GM13976 (cell line): ENCODE data around the gene FAM117A.

Experiments
- DNase-seq: peaks from one replicate; pipeline ENCODE4 v3.0.0; 2012; ENCODE audit warnings: low spot score
- CTCF ChIP-seq: IDR thresholded peaks from 2 replicates; pipeline ENCODE4 v1.5.1; 2012; ENCODE audit warnings: borderline replicate concordance, mild to moderate bottlenecking; ENCODE audit not compliant: insufficient read depth; ENCODE audit errors: extremely low read depth, missing control alignments, control extremely low read depth
- in situ Hi-C: fragments of 300-500 bp; cut with MboI; formaldehyde crosslinking; loops from one replicate; pipeline ENCODE4 v1.12.0; 2022; ENCODE audit warnings: low sequenced_read_pairs, mixed read lengths, inconsistent platforms; ENCODE audit not compliant: unreplicated experiment

FAM117A gene

DNA sequence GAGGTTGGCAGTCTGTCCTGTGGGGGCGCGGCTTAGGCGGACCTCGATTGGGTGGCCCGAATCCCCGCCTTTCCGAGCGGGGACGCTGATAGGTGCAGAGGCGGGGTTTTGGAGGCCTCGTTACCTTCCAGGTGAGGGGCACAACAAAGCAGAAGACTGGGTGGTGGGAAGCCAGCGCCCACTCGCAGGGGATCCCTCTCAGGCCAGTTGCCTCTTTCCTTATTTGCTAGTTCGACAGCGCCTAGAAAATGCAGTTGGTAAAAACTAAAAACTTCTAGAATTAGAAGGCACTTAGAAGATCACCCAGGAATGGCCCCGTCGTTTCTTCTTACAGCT lies 25.3 kb upstream of the FAM117A start:
- no peak for DNase-seq
- in situ Hi-C loops = loop anchor here (10.0 kb wide), 1 partner anchor 84 kb away; the partner anchor contains the start of gene SLC35B1
- no peak for TF ChIP-seq CTCF

DNA sequence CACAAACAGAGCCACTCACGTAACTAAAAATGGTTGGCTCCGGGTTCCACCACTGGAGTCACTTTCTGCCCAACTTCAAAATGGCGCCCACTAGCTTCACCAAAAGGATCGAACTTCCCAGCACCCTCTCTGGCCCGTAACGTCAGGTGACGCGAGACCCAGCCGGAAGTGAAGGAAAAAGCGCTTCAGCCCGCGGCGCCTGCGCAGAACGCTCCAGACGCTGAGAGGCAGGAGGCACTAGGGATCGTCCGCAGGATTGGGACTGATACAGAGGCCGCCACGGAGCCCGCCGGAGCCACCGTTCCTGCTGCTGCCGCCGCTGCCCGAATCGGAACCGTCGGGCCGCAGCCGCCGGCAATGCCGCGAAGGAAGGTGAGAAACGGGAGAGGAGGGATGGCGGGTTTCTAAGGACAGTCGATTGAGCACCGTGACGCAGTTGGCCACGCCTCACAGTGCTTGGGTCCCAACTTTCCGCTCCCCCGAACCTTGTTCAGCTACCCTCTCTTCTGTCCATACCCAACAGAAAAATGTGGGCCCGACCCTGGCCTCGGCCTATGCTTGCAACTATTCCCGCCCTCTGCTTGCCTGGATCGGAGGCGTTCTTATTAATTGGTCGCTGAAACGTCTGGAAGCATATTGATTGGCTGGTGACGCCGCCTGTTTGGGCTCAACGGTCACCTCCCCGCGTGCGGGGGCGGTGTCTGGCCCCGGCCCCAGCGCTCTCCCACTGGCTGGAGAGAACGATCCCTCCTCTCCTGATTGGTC lies 24.7 kb upstream of the FAM117A start, which contains the start of gene KAT7:
Gene KAT7, plus strand, starts transcription at position 204 of the 765 bp plus-strand sequence. Its CDS starts 154 bp downstream, at position 358.
- peak; percentile 97 for DNase-seq
- in situ Hi-C loops = loop anchor here (10.0 kb wide), 1 partner anchor 84 kb away; the partner anchor contains the start of gene SLC35B1
- TF ChIP-seq CTCF = peak; percentile 16

DNA sequence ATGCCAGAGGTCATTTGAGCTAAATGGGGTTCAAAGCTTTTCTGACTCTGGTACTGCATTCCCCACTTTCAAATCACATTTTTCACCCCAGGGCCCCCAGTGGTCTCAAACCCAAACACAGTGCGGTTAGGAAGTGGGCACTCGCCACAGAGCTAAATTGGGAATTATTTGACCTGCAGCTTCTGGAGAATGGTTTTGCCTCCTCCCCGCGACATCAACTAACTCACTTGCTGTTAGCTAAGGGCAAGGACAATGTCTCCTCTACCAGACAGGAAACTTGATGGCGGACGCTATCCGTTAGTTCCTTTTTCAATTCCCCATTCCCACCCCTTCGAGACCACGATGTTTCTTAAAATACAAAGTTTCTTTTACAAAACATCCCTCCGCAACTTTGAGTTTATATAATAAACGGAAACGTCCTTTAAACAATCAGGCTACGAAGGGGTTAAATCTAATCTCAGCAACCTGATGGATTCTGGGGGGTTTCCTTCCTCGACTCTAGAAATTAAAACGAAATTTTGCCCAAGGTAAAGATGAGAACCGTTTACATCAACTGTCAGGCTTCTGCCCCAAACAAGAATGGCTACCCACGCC lies 24.1 kb upstream of the FAM117A start:
- no peak for TF ChIP-seq CTCF

DNA sequence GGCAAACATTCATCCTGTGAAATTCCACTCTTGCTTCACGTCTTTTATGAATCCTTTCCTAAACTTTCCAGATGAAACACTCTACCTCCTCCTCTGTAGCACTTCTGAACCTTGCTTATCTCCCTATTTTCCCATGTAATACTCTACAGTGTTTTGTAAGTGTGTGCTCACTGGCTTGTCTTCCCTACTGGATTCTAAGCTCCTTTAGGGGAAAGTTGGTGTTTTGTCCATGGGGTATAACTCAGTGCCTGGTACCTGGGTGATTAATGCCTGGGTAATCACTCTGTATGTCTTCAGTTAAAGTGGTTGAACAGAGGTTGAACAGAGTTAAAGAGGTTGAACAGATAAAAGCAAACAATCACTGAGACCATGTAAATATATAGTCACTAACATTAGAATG lies 20.7 kb upstream of the FAM117A start:
- no peak for TF ChIP-seq CTCF
- in situ Hi-C loops = loop anchor here (10.0 kb wide), 1 partner anchor 80 kb away; the partner anchor contains the start of gene SLC35B1
- no peak for DNase-seq

More for the DNA sequence above, 24.1 kb upstream of the FAM117A start:
- no peak for DNase-seq
- in situ Hi-C loops = loop anchor here (10.0 kb wide), 1 partner anchor 83 kb away; the partner anchor contains the start of gene SLC35B1

DNA sequence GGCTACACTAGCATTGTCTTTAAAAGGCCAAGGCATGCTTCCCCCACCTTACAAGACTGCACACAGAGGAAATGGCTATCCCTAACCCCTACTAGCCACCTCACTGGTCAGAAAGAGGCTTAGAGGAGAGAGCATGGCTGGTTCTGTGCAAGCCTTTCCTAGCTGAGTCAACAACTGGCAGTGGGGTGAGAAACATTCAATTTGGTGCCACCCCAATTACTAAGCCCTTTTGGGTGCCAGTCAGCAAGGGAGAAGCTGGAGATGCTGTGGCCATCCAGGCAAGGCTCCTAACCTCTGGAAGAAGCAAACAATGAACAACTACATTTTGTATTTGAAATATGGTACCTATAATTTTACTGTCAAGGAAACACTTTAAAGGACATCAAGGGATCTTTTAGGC lies 19.9 kb upstream of the FAM117A start:
- no peak for TF ChIP-seq CTCF
- no peak for DNase-seq
- in situ Hi-C loops = loop anchor here (10.0 kb wide), 1 partner anchor 79 kb away; the partner anchor contains the start of gene SLC35B1

DNA sequence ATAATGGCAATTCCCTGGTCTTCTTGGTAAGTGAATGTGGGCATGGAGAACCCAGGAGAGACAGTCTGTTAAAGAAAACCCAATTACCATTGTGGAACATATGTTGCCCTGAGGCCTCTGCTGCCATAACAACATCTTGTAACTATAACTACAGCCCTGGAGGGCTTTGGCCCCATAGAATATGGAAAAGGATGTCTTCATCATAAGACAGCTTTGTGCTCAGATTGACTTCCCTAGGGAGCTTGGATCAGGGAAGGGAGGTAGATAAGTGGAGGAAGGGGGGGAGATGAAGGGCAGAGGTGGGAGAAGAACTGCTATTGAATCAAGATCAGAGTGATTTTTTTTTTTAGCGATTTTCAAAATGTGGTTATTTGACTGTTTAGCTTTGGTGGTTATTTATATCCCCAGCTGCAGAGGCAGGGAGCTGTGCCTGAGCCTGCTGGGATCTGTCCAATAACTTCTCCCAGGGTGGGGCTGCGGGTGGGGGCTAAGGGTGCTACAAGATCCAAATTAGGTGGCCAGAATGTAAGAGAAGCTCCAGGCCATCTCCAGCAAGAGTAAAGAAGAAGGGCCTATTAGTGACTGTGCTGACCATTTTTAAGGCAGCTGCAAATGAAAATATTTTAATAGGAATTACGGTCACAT lies 19.3 kb upstream of the FAM117A start:
- no peak for DNase-seq
- no peak for TF ChIP-seq CTCF
- in situ Hi-C loops = loop anchor here (10.0 kb wide), 1 partner anchor 78 kb away; the partner anchor contains the start of gene SLC35B1
